SK-N-SH treated with all-trans-retinoic acid at 6 μM for 48 hours (cell line): ENCODE results near the gene ENAH.
"Not testable (repeated sequence)": the region's sequence is repeated elsewhere in the genome, so short reads cannot be mapped to it uniquely, and the experiment has no call there.

Source experiments
- ARNTL ChIP-seq: fragments of 450-650 bp; formaldehyde crosslinking; IDR thresholded peaks from 2 replicates; pipeline ENCODE4 v1.5.0; 2020; ENCODE audit warnings: low read depth, mild to moderate bottlenecking, moderate library complexity, borderline replicate concordance
- CREB5 ChIP-seq: fragments of 250-450 bp; sonication (Bioruptor Pico); IDR thresholded peaks from 2 replicates; pipeline ENCODE4 v1.5.1; 2020; ENCODE audit warnings: low read depth, mild to moderate bottlenecking, moderate library complexity
- ESRRG ChIP-seq: fragments of 250-450 bp; sonication (Bioruptor Pico); IDR thresholded peaks from 2 replicates; pipeline ENCODE4 v1.6.1; 2021; ENCODE audit warnings: mild to moderate bottlenecking
- OSR1 ChIP-seq: fragments of 250-450 bp; sonication (Bioruptor Pico); IDR thresholded peaks from 2 replicates; pipeline ENCODE4 v1.8.0; 2022; ENCODE audit warnings: moderate library complexity, mild to moderate bottlenecking, inconsistent platforms
- RARB ChIP-seq: fragments of 250-450 bp; sonication (Bioruptor Pico); IDR thresholded peaks from 2 replicates; pipeline ENCODE4 v1.8.0; 2021; ENCODE audit warnings: mild to moderate bottlenecking, moderate library complexity
- SNAI2 ChIP-seq: fragments of 250-450 bp; sonication (Bioruptor Pico); IDR thresholded peaks from 2 replicates; pipeline ENCODE4 v1.5.0; 2020; ENCODE audit warnings: mild to moderate bottlenecking, moderate library complexity
- ZC3H10 ChIP-seq: fragments of 250-450 bp; sonication (Bioruptor Pico); IDR thresholded peaks from 2 replicates; pipeline ENCODE4 v1.5.1; 2021; ENCODE audit warnings: mild to moderate bottlenecking, moderate library complexity
- ZFP3 ChIP-seq: fragments of 250-450 bp; sonication (Bioruptor Pico); IDR thresholded peaks from 2 replicates; pipeline ENCODE4 v1.5.0; 2020; ENCODE audit warnings: mild to moderate bottlenecking, moderate library complexity
- ZFP30 ChIP-seq: fragments of 450-650 bp; formaldehyde crosslinking; IDR thresholded peaks from 2 replicates; pipeline ENCODE4 v1.5.0; 2022; ENCODE audit warnings: mild to moderate bottlenecking, moderate library complexity
- ZNF565 ChIP-seq: fragments of 450-650 bp; formaldehyde crosslinking; conservative IDR thresholded peaks from 2 replicates; pipeline ENCODE4 v1.5.0; 2020; ENCODE audit warnings: low read depth, mild to moderate bottlenecking, moderate library complexity
- TF ChIP-seq, protein P1 (sequence below): fragments of 250-450 bp; sonication (Bioruptor Pico); IDR thresholded peaks from 2 replicates; pipeline ENCODE4 v1.8.0; 2020; ENCODE audit warnings: mild to moderate bottlenecking, moderate library complexity, borderline replicate concordance

DNA sequence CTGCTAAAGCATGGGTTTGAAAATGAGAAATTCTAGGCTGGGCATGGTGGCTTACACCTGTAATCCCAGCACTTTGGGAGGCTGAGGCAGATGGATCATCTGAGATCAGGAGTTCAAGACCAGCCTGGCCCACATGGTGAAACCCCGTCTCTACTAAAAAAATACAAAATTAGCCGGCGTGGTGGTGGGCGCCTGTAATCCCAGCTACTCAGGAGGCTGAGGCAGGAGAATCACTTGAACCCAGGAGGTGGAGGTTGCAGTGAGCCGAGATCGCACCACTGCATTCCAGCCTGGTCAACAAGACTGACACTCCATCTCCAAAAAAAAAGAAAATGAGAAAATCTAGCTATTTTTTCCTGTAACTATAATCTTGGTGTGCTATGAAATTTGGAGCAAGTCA lies 40.8 kb upstream of the ENAH start:
- TF ChIP-seq, protein P1, sequence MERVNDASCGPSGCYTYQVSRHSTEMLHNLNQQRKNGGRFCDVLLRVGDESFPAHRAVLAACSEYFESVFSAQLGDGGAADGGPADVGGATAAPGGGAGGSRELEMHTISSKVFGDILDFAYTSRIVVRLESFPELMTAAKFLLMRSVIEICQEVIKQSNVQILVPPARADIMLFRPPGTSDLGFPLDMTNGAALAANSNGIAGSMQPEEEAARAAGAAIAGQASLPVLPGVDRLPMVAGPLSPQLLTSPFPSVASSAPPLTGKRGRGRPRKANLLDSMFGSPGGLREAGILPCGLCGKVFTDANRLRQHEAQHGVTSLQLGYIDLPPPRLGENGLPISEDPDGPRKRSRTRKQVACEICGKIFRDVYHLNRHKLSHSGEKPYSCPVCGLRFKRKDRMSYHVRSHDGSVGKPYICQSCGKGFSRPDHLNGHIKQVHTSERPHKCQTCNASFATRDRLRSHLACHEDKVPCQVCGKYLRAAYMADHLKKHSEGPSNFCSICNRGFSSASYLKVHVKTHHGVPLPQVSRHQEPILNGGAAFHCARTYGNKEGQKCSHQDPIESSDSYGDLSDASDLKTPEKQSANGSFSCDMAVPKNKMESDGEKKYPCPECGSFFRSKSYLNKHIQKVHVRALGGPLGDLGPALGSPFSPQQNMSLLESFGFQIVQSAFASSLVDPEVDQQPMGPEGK (CRISPR knock-in tag), result not testable (repeated sequence)
- TF ChIP-seq ZC3H10, ZFP3, OSR1, ESRRG, ZNF565, ARNTL, CREB5, ZFP30, SNAI2, RARB (CRISPR knock-in tag): not testable (repeated sequence)
